Loucy (cell line): ENCODE measurements around the gene CENPP.

Experiments
- H2AFZ ChIP-seq: fragments of 200-600 bp; sonication (generic); 2 replicates; pipeline ENCODE4 v1.6.0; 2016; ENCODE audit warnings: antibody characterized with exemption, mild to moderate bottlenecking, low read length, moderate library complexity
- H3F3A ChIP-seq: fragments of 200-600 bp; 2 replicates; pipeline ENCODE4 v1.6.0; 2016; ENCODE audit warnings: antibody characterized with exemption, low read depth, mild to moderate bottlenecking
- H3K27me3 ChIP-seq: fragments of 200-600 bp; sonication (generic); 2 replicates; pipeline ENCODE4 v1.6.1; 2014; ENCODE audit warnings: low read length, mild to moderate bottlenecking; ENCODE audit not compliant: insufficient read depth, poor library complexity, severe bottlenecking
- H3K36me3 ChIP-seq: fragments of 200-600 bp; sonication (generic); 2 replicates; pipeline ENCODE4 v1.6.1; 2016; ENCODE audit warnings: low read length; ENCODE audit not compliant: insufficient read depth
- H3K4me1 ChIP-seq: fragments of 200-600 bp; sonication (generic); 2 replicates; pipeline ENCODE4 v1.5.1; 2014; ENCODE audit warnings: low read length, mild to moderate bottlenecking; ENCODE audit not compliant: insufficient read depth, poor library complexity, severe bottlenecking
- H3K4me2 ChIP-seq: fragments of 200-600 bp; sonication (generic); 2 replicates; pipeline ENCODE4 v1.6.0; 2014; ENCODE audit warnings: antibody characterized with exemption, low read length, low read depth, mild to moderate bottlenecking; ENCODE audit not compliant: poor library complexity, severe bottlenecking
- H3K4me3 ChIP-seq: fragments of 200-600 bp; sonication (generic); 2 replicates; pipeline ENCODE4 v1.5.1; 2014; ENCODE audit warnings: low read length, mild to moderate bottlenecking, mixed read lengths; ENCODE audit not compliant: poor library complexity, severe bottlenecking
- H3K79me2 ChIP-seq: fragments of 200-600 bp; sonication (generic); 2 replicates; pipeline ENCODE4 v1.6.1; 2014; ENCODE audit warnings: low read length; ENCODE audit not compliant: insufficient read depth
- H3K9ac ChIP-seq: fragments of 200-600 bp; sonication (generic); 2 replicates; pipeline ENCODE4 v1.6.0; 2014; ENCODE audit warnings: mild to moderate bottlenecking, low read depth, low read length, moderate library complexity; ENCODE audit not compliant: poor library complexity, severe bottlenecking
- H3K9me2 ChIP-seq: fragments of 200-600 bp; sonication (generic); replicated peaks from 2 replicates; pipeline ENCODE4 v1.6.1; 2016; ENCODE audit warnings: low read depth, low read length, mixed read lengths
- H3K9me3 ChIP-seq: fragments of 200-600 bp; sonication (generic); 2 replicates; pipeline ENCODE4 v1.6.1; 2014; ENCODE audit warnings: mild to moderate bottlenecking, antibody characterized with exemption, low read length, low read depth; ENCODE audit not compliant: insufficient read depth
- H4K20me1 ChIP-seq: fragments of 200-600 bp; sonication (generic); 2 replicates; pipeline ENCODE4 v1.6.0; 2014; ENCODE audit warnings: antibody characterized with exemption, low read length, mild to moderate bottlenecking; ENCODE audit not compliant: insufficient read depth, poor library complexity, severe bottlenecking
- CTCF ChIP-seq: fragments of 200-600 bp; sonication (generic); conservative IDR thresholded peaks from 2 replicates; pipeline ENCODE4 v1.5.1; 2014; ENCODE audit warnings: mild to moderate bottlenecking, antibody characterized with exemption, low read length
- EZH2phosphoT487 ChIP-seq: fragments of 200-600 bp; IDR thresholded peaks from 2 replicates; pipeline ENCODE4 v1.6.1; 2018; ENCODE audit warnings: antibody characterized with exemption, mild to moderate bottlenecking, moderate library complexity, borderline replicate concordance

Gene CENPP

GRCh38 chr9:92668746-92669526 is 343.2 kb downstream of the CENPP start:
- peak overlapping the region; percentile 73 for H3K9ac ChIP-seq
- H3K36me3 ChIP-seq = no peaks in the 10 kb centered on the region
- peak overlapping the region; percentile 83 for H2AFZ ChIP-seq
- no peaks in the 10 kb centered on the region for H3K9me3 ChIP-seq
- H3K27me3 ChIP-seq = no peaks in the 10 kb centered on the region
- TF ChIP-seq CTCF (no peak), EZH2phosphoT487 (no peak)
- peaks cover 73% of the 10 kb centered on the region for H3K79me2 ChIP-seq
- peaks cover 44% of the 10 kb centered on the region for H3K4me1 ChIP-seq
- peaks cover 11% of the 10 kb centered on the region for H4K20me1 ChIP-seq
- peak overlapping the region; percentile 80 for H3K4me3 ChIP-seq
- no peaks in the 10 kb centered on the region for H3K9me2 ChIP-seq
- no peaks in the 10 kb centered on the region for H3F3A ChIP-seq
- H3K4me2 ChIP-seq = peak overlapping the region; percentile 75

GRCh38 chr9:92669527-92669889 is 343.8 kb downstream of the CENPP start:
- Histone ChIP-seq H3K4me2 (peak overlapping the region; percentile 75), H3K27me3 (no peaks in the 10 kb centered on the region), H3F3A (no peaks in the 10 kb centered on the region), H3K9me3 (no peaks in the 10 kb centered on the region), H3K9ac (peak overlapping the region; percentile 73), H3K36me3 (no peaks in the 10 kb centered on the region), H4K20me1 (peaks cover 8% of the 10 kb centered on the region), H3K9me2 (no peaks in the 10 kb centered on the region), H3K4me1 (peaks cover 41% of the 10 kb centered on the region), H2AFZ (peak overlapping the region; percentile 83), H3K79me2 (peaks cover 67% of the 10 kb centered on the region), H3K4me3 (peak overlapping the region; percentile 80)
- TF ChIP-seq CTCF (no peak), EZH2phosphoT487 (no peak)
